Effector memory CD8-positive, alpha-beta T cell (primary cell): ENCODE data around the gene SLC28A3.

Experiments
- ATAC-seq: fragments of 150-1000 bp; cut with Tn5 transposase; replicated peaks from 2 replicates; pipeline ENCODE4 v1.10.0; 2021; ENCODE audit warnings: mild to moderate bottlenecking, moderate library complexity
- DNase-seq, 3 experiments: peaks; one replicate each; pipeline ENCODE4 v3.0.0; 2021
- H3K27ac Mint-ChIP-seq, 2 donors: one replicate each; pipeline ENCODE4 v1.8.0; 2022; ENCODE audit warnings: mild to moderate bottlenecking in 2 of 2, mixed read lengths in 2 of 2, moderate library complexity in 2 of 2
- H3K27me3 Mint-ChIP-seq, 2 donors: one replicate each; pipeline ENCODE4 v1.8.0; 2022; ENCODE audit warnings: mixed read lengths in 2 of 2
- H3K36me3 Mint-ChIP-seq: one replicate; pipeline ENCODE4 v1.8.0; 2022; ENCODE audit warnings: mild to moderate bottlenecking, moderate library complexity, mixed read lengths; ENCODE audit not compliant: insufficient read depth
- H3K4me1 Mint-ChIP-seq, 2 donors: one replicate each; pipeline ENCODE4 v1.8.0; 2022; ENCODE audit warnings: low read depth in 2 of 2, mixed read lengths in 2 of 2
- H3K4me3 Mint-ChIP-seq, 2 donors: one replicate each; pipeline ENCODE4 v1.8.0; 2022; ENCODE audit warnings: mild to moderate bottlenecking in 2 of 2, mixed read lengths in 2 of 2, moderate library complexity in 2 of 2
- H3K9me3 Mint-ChIP-seq, 2 donors: one replicate each; pipeline ENCODE4 v1.8.0; 2022; ENCODE audit warnings: mixed read lengths in 2 of 2

Gene SLC28A3

GRCh38 chr9:84271921-84272556 is 68.5 kb downstream of the SLC28A3 start:
- Mint-ChIP-seq H3K27me3 (peaks cover 29 to 44% of the 10 kb centered on the region in 2 donors), H3K4me3 (no peak overlapping the region), H3K27ac (no peak overlapping the region), H3K9me3 (no peaks in the 10 kb centered on the region), H3K4me1 (peaks cover 0 to 3% of the 10 kb centered on the region in 2 donors), H3K36me3 (no peaks in the 10 kb centered on the region)
- ATAC-seq (no peak), DNase-seq (no peak)

- Mint-ChIP-seq H3K9me3 (no peaks in the 10 kb centered on the region), H3K27me3 (peaks cover 27 to 41% of the 10 kb centered on the region in 2 donors), H3K4me1 (peaks cover 0 to 3% of the 10 kb centered on the region in 2 donors), H3K27ac (no peak overlapping the region), H3K4me3 (no peak overlapping the region), H3K36me3 (no peaks in the 10 kb centered on the region)
- no peak for DNase-seq
- ATAC-seq: no peak
Observed at GRCh38 chr9:84271531-84271900, 69.0 kb downstream of the SLC28A3 start.

- ATAC-seq (no peak), DNase-seq (no peak)
- H3K27me3 Mint-ChIP-seq: peaks cover 27 to 41% of the 10 kb centered on the region in 2 donors
- H3K27ac Mint-ChIP-seq: no peak overlapping the region
- peaks cover 0 to 6% of the 10 kb centered on the region in 2 donors for H3K4me1 Mint-ChIP-seq
- H3K4me3 Mint-ChIP-seq: no peak overlapping the region
- H3K9me3 Mint-ChIP-seq: no peaks in the 10 kb centered on the region
- no peaks in the 10 kb centered on the region for H3K36me3 Mint-ChIP-seq
Observed at GRCh38 chr9:84270847-84271530, 69.6 kb downstream of the SLC28A3 start.

GRCh38 chr9:84266087-84266561 is 74.4 kb downstream of the SLC28A3 start:
- ATAC-seq (no peak), DNase-seq (no peak)
- peaks cover 0 to 4% of the 10 kb centered on the region in 2 donors for H3K4me1 Mint-ChIP-seq
- H3K9me3 Mint-ChIP-seq: no peaks in the 10 kb centered on the region
- no peak overlapping the region for H3K4me3 Mint-ChIP-seq
- H3K36me3 Mint-ChIP-seq: no peaks in the 10 kb centered on the region
- peaks cover 18 to 23% of the 10 kb centered on the region in 2 donors for H3K27me3 Mint-ChIP-seq
- H3K27ac Mint-ChIP-seq: no peak overlapping the region

- H3K36me3 Mint-ChIP-seq: no peaks in the 10 kb centered on the region
Observed at GRCh38 chr9:84264307-84265029, 76.1 kb downstream of the SLC28A3 start.

GRCh38 chr9:84261070-84261746 is 79.3 kb downstream of the SLC28A3 start:
- DNase-seq (peak; percentile 11 to 39 (median 19)), ATAC-seq (peak; percentile 47)
- no peak overlapping the region for H3K27ac Mint-ChIP-seq
- no peak overlapping the region for H3K4me3 Mint-ChIP-seq
- H3K9me3 Mint-ChIP-seq: no peaks in the 10 kb centered on the region
- H3K36me3 Mint-ChIP-seq: no peaks in the 10 kb centered on the region
- peaks cover 29 to 43% of the 10 kb centered on the region in 2 donors for H3K27me3 Mint-ChIP-seq
- H3K4me1 Mint-ChIP-seq: peaks cover 0 to 5% of the 10 kb centered on the region in 2 donors

More at GRCh38 chr9:84264307-84265029, 76.1 kb downstream of the SLC28A3 start:
- DNase-seq (no peak), ATAC-seq (no peak)
- H3K27me3 Mint-ChIP-seq: peaks cover 17 to 20% of the 10 kb centered on the region in 2 donors
- peaks cover 0 to 6% of the 10 kb centered on the region in 2 donors for H3K4me1 Mint-ChIP-seq
- H3K27ac Mint-ChIP-seq: no peak overlapping the region
- H3K4me3 Mint-ChIP-seq: no peak overlapping the region
- H3K9me3 Mint-ChIP-seq: no peaks in the 10 kb centered on the region

- no peaks in the 10 kb centered on the region for H3K9me3 Mint-ChIP-seq
- no peak for DNase-seq
- H3K4me1 Mint-ChIP-seq: peaks cover 0 to 2% of the 10 kb centered on the region in 2 donors
- no peak overlapping the region for H3K27ac Mint-ChIP-seq
- no peak for ATAC-seq
- peaks cover 41 to 55% of the 10 kb centered on the region in 2 donors for H3K27me3 Mint-ChIP-seq
- no peaks in the 10 kb centered on the region for H3K36me3 Mint-ChIP-seq
- no peak overlapping the region for H3K4me3 Mint-ChIP-seq
Observed at GRCh38 chr9:84258371-84258770, 82.2 kb downstream of the SLC28A3 start.

- ATAC-seq (no peak), DNase-seq (no peak)
- H3K4me1 Mint-ChIP-seq: no peaks in the 10 kb centered on the region
- no peaks in the 10 kb centered on the region for H3K9me3 Mint-ChIP-seq
- no peak overlapping the region for H3K27ac Mint-ChIP-seq
- H3K4me3 Mint-ChIP-seq: no peak overlapping the region
- H3K27me3 Mint-ChIP-seq: peaks cover 49 to 65% of the 10 kb centered on the region in 2 donors
- H3K36me3 Mint-ChIP-seq: no peaks in the 10 kb centered on the region
Observed at GRCh38 chr9:84255696-84256095, 84.9 kb downstream of the SLC28A3 start.

- Mint-ChIP-seq H3K36me3 (no peaks in the 10 kb centered on the region), H3K27me3 (peaks cover 47 to 63% of the 10 kb centered on the region in 2 donors), H3K9me3 (no peaks in the 10 kb centered on the region), H3K4me1 (no peaks in the 10 kb centered on the region), H3K4me3 (no peak overlapping the region), H3K27ac (no peak overlapping the region)
- DNase-seq (no peak), ATAC-seq (no peak)
Observed at GRCh38 chr9:84254972-84255371, 85.6 kb downstream of the SLC28A3 start.

GRCh38 chr9:84251921-84252320 is 88.6 kb downstream of the SLC28A3 start:
- Mint-ChIP-seq H3K27ac (no peak overlapping the region), H3K4me3 (no peak overlapping the region), H3K9me3 (no peaks in the 10 kb centered on the region), H3K27me3 (peaks cover 46% of the 10 kb centered on the region in 2 donors), H3K4me1 (no peaks in the 10 kb centered on the region), H3K36me3 (no peaks in the 10 kb centered on the region)
- no peak for ATAC-seq
- DNase-seq: no peak

- Mint-ChIP-seq H3K36me3 (no peaks in the 10 kb centered on the region), H3K9me3 (no peaks in the 10 kb centered on the region), H3K4me1 (no peaks in the 10 kb centered on the region), H3K27ac (no peak overlapping the region), H3K4me3 (no peak overlapping the region), H3K27me3 (peaks cover 35 to 63% of the 10 kb centered on the region in 2 donors)
- no peak for DNase-seq
- ATAC-seq: no peak
Observed at GRCh38 chr9:84241817-84242373, 98.7 kb downstream of the SLC28A3 start.

- DNase-seq (no peak), ATAC-seq (no peak)
- Mint-ChIP-seq H3K27me3 (peaks cover 22 to 55% of the 10 kb centered on the region in 2 donors), H3K9me3 (no peaks in the 10 kb centered on the region), H3K27ac (no peak overlapping the region), H3K4me3 (no peak overlapping the region), H3K36me3 (no peaks in the 10 kb centered on the region), H3K4me1 (no peaks in the 10 kb centered on the region)
Observed at GRCh38 chr9:84239343-84239742, 101.2 kb downstream of the SLC28A3 start.

- H3K4me3 Mint-ChIP-seq: no peak overlapping the region
- H3K4me1 Mint-ChIP-seq: no peaks in the 10 kb centered on the region
- H3K27ac Mint-ChIP-seq: no peak overlapping the region
- DNase-seq (no peak), ATAC-seq (no peak)
- H3K36me3 Mint-ChIP-seq: no peaks in the 10 kb centered on the region
- H3K27me3 Mint-ChIP-seq: peaks cover 21 to 48% of the 10 kb centered on the region in 2 donors
- H3K9me3 Mint-ChIP-seq: no peaks in the 10 kb centered on the region
Observed at GRCh38 chr9:84238652-84239051, 101.9 kb downstream of the SLC28A3 start.
